H1 (cell line): ENCODE measurements around the gene GRID2. TPM values are rescaled to one million over a fixed set of nuclear protein-coding genes. Genes with fewer than 3 reads are reported as not detected.

Experiments used
- CTCF ChIA-PET: fragments of 300-600 bp; sonication (Branson Sonifier 250); formaldehyde crosslinking; loops from one replicate; lab custom pipeline; 2021; ENCODE audit not compliant: partially characterized antibody; lab: Charles Lee
- POLR2A ChIA-PET: fragments of 300-600 bp; sonication (Branson Sonifier 250); formaldehyde crosslinking; loops from one replicate; lab custom pipeline; 2021; ENCODE audit warnings: inconsistent platforms; ENCODE audit not compliant: partially characterized antibody; lab: Charles Lee
- DNase-seq, 2 experiments: peaks; one replicate each; pipeline versions ENCODE4 v3.0.0 to v3.0.0-alpha.2; 2010 to 2022; ENCODE audit warnings: low spot score in 2 of 2, low read depth in 1 of 2, mixed read lengths in 1 of 2
- FAIRE-seq: peaks from 2 replicates; lab custom pipeline; 2011; peaks lifted over from hg19 to GRCh38; lab: Jason Lieb, UNC
- H2AFZ ChIP-seq: 2 replicates; pipeline ENCODE4 v1.8.1; 2012; ENCODE audit warnings: low read length, inconsistent platforms
- H2AK5ac ChIP-seq: 2 replicates; pipeline ENCODE4 v1.6.1; 2013; ENCODE audit warnings: low read depth, low read length
- H2BK120ac ChIP-seq: replicated peaks from 2 replicates; pipeline ENCODE3; 2013; ENCODE audit warnings: low read depth, low read length, inconsistent platforms
- H2BK12ac ChIP-seq: 2 replicates; pipeline ENCODE4 v1.6.1; 2013; ENCODE audit warnings: low read depth, low read length
- H2BK15ac ChIP-seq: 2 replicates; pipeline ENCODE4 v1.6.1; 2013; ENCODE audit warnings: low read length
- H2BK20ac ChIP-seq: 2 replicates; pipeline ENCODE4 v1.6.1; 2013; ENCODE audit warnings: low read length
- H2BK5ac ChIP-seq: 2 replicates; pipeline ENCODE4 v1.6.1; 2013; ENCODE audit warnings: low read depth, low read length
- H3K14ac ChIP-seq: 2 replicates; pipeline ENCODE4 v1.6.1; 2013; ENCODE audit warnings: inconsistent platforms; ENCODE audit not compliant: insufficient read length
- H3K18ac ChIP-seq: 2 replicates; pipeline ENCODE4 v1.6.1; 2013; ENCODE audit warnings: low read length; ENCODE audit errors: extremely low read depth
- H3K23ac ChIP-seq: 2 replicates; pipeline ENCODE4 v1.6.1; 2013; ENCODE audit warnings: inconsistent platforms; ENCODE audit not compliant: insufficient read length
- H3K23me2 ChIP-seq: 2 replicates; pipeline ENCODE4 v1.6.1; 2013; ENCODE audit warnings: low read depth, low read length
- H3K27ac ChIP-seq: 2 replicates; pipeline ENCODE4 v1.6.1; 2011; ENCODE audit warnings: low read depth, low read length, inconsistent platforms
- H3K27me3 ChIP-seq, 4 experiments: replicated peaks in 1 of 4; 1 replicate in 1 of 4; 2 replicates in 3 of 4; pipeline versions ENCODE4 v1.6.1 to v1.8.1; 2011 to 2013; ENCODE audit warnings: low read length in 3 of 4, mild to moderate bottlenecking in 3 of 4, inconsistent platforms in 2 of 4, mixed read lengths in 2 of 4, moderate library complexity in 1 of 4; ENCODE audit not compliant: control insufficient read depth in 3 of 4, insufficient read depth in 3 of 4; ENCODE audit errors: extremely low read depth in 1 of 4
- H3K36me3 ChIP-seq, 4 experiments: 2 replicates each; pipeline versions ENCODE4 v1.6.1 to v1.8.1; 2011 to 2013; ENCODE audit warnings: mild to moderate bottlenecking in 4 of 4, low read length in 3 of 4, moderate library complexity in 2 of 4, control low read depth in 1 of 4, inconsistent platforms in 1 of 4; ENCODE audit not compliant: insufficient read depth in 4 of 4, control insufficient read depth in 2 of 4
- H3K4ac ChIP-seq: replicated peaks from 2 replicates; pipeline ENCODE3; 2013; ENCODE audit warnings: low read length, low read depth, mixed read lengths, inconsistent platforms; ENCODE audit not compliant: insufficient read length
- H3K4me1 ChIP-seq, 4 experiments: replicated peaks in 1 of 4; 1 replicate in 1 of 4; 2 replicates in 3 of 4; pipeline versions ENCODE4 v1.6.1 to v1.8.1; 2011 to 2013; ENCODE audit warnings: low read length in 3 of 4, inconsistent platforms in 2 of 4, mixed read lengths in 1 of 4; ENCODE audit not compliant: insufficient read depth in 4 of 4, control insufficient read depth in 3 of 4
- H3K4me2 ChIP-seq, 2 experiments: 2 replicates each; pipeline versions ENCODE4 v1.6.1 to v1.8.1; 2011 to 2013; ENCODE audit warnings: low read depth in 2 of 2, low read length in 2 of 2, control low read depth in 1 of 2, inconsistent platforms in 1 of 2, mild to moderate bottlenecking in 1 of 2; ENCODE audit not compliant: insufficient read depth in 1 of 2
- H3K4me3 ChIP-seq, 4 experiments: fragments of 200-600, 300-600 bp in 1 of 4; sonication (generic), shearing (Covaris generic), sonication (Bioruptor Twin) in 1 of 4; 2 replicates each; pipeline versions ENCODE4 v1.5.1 to v1.8.1; 2011 to 2016; ENCODE audit warnings: low read length in 4 of 4, low read depth in 3 of 4, control low read depth in 2 of 4, inconsistent platforms in 2 of 4, mild to moderate bottlenecking in 2 of 4, mixed read lengths in 1 of 4, moderate library complexity in 1 of 4; ENCODE audit not compliant: insufficient read depth in 2 of 4; ENCODE audit errors: extremely low read depth in 1 of 4
- H3K56ac ChIP-seq: replicated peaks from 2 replicates; pipeline ENCODE3; 2013; ENCODE audit warnings: low read depth, mild to moderate bottlenecking, mixed read lengths, low read length, inconsistent platforms; ENCODE audit not compliant: insufficient read length
- H3K79me1 ChIP-seq: 2 replicates; pipeline ENCODE4 v1.6.1; 2013; ENCODE audit warnings: low read depth, low read length, control low read depth
- H3K79me2 ChIP-seq, 2 experiments: 2 replicates each; pipeline versions ENCODE4 v1.6.1 to v1.8.1; 2012 to 2013; ENCODE audit warnings: low read length in 2 of 2, mild to moderate bottlenecking in 2 of 2, inconsistent platforms in 1 of 2; ENCODE audit not compliant: insufficient read depth in 2 of 2, control insufficient read depth in 1 of 2
- H3K9ac ChIP-seq, 4 experiments: replicated peaks in 1 of 4; 1 replicate in 1 of 4; 2 replicates in 3 of 4; pipeline versions ENCODE4 v1.6.1 to v1.8.1; 2011 to 2013; ENCODE audit warnings: low read depth in 3 of 4, low read length in 3 of 4, control low read depth in 2 of 4, mild to moderate bottlenecking in 2 of 4, moderate library complexity in 2 of 4, inconsistent platforms in 1 of 4; ENCODE audit errors: extremely low read depth in 1 of 4
- H3K9me3 ChIP-seq, 2 experiments: 2 replicates each; pipeline versions ENCODE4 v1.6.1 to v1.8.1; 2012 to 2013; ENCODE audit warnings: mild to moderate bottlenecking in 2 of 2, moderate library complexity in 2 of 2, control low read depth in 1 of 2, inconsistent platforms in 1 of 2, low read depth in 1 of 2, low read length in 1 of 2, mixed read lengths in 1 of 2; ENCODE audit not compliant: insufficient read depth in 2 of 2
- H4K20me1 ChIP-seq, 2 experiments: replicated peaks in 1 of 2; 2 replicates each; pipeline versions ENCODE3 to v1.8.1; 2011 to 2013; ENCODE audit warnings: inconsistent platforms in 2 of 2, low read length in 2 of 2, mild to moderate bottlenecking in 1 of 2; ENCODE audit not compliant: insufficient read depth in 2 of 2, control insufficient read depth in 1 of 2
- H4K5ac ChIP-seq: 2 replicates; pipeline ENCODE4 v1.6.1; 2013; ENCODE audit warnings: low read length, low read depth, mixed read lengths, inconsistent platforms; ENCODE audit not compliant: insufficient read length
- H4K8ac ChIP-seq: 2 replicates; pipeline ENCODE4 v1.8.0; 2013; ENCODE audit warnings: mild to moderate bottlenecking, moderate library complexity, low read length, inconsistent platforms; ENCODE audit not compliant: insufficient read depth; ENCODE audit errors: extremely low read depth
- H4K91ac ChIP-seq: replicated peaks from 2 replicates; pipeline ENCODE3; 2013; ENCODE audit warnings: low read length, mixed read lengths, inconsistent platforms; ENCODE audit not compliant: insufficient read length
- CBX5 ChIP-seq: fragments of 300-800, 300-1000 bp; sonication (generic); IDR thresholded peaks from 2 replicates; pipeline ENCODE4 v1.7.1; 2016; ENCODE audit warnings: antibody characterized with exemption, low read length, low read depth
- CHD1 ChIP-seq: IDR thresholded peaks from 2 replicates; pipeline ENCODE4 v1.6.1; 2012; ENCODE audit warnings: low read depth, low read length, improper control_type of control experiment
- EGR1 ChIP-seq: IDR thresholded peaks from 2 replicates; pipeline ENCODE4 v1.6.1; 2011; ENCODE audit warnings: low read depth, low read length, borderline replicate concordance
- GABPA ChIP-seq: IDR thresholded peaks from 2 replicates; pipeline ENCODE4 v1.6.1; 2011; ENCODE audit warnings: mild to moderate bottlenecking, low read length, moderate library complexity, borderline replicate concordance; ENCODE audit not compliant: insufficient read depth
- HDAC6 ChIP-seq: IDR thresholded peaks from one replicate; pipeline ENCODE4 v1.7.1; 2012; ENCODE audit warnings: low read depth, mild to moderate bottlenecking, inconsistent platforms, low read length, moderate library complexity
- NRF1 ChIP-seq: IDR thresholded peaks from 2 replicates; pipeline ENCODE4 v1.6.1; 2011; ENCODE audit warnings: mild to moderate bottlenecking, low read depth, low read length, improper control_type of control experiment
- POU5F1 ChIP-seq: IDR thresholded peaks from 2 replicates; pipeline ENCODE4 v1.6.1; 2011; ENCODE audit warnings: low read depth, mild to moderate bottlenecking, low read length, moderate library complexity
- SUZ12 ChIP-seq: fragments of 200-600 bp; sonication (generic); IDR thresholded peaks from 2 replicates; pipeline ENCODE4 v1.6.1; 2012; ENCODE audit warnings: mild to moderate bottlenecking, inconsistent platforms, low read length, moderate library complexity, mixed read lengths
- TCF12 ChIP-seq: IDR thresholded peaks from 2 replicates; pipeline ENCODE4 v1.6.1; 2011; ENCODE audit warnings: low read depth, mild to moderate bottlenecking, low read length
- polyA plus RNA-seq, 7 experiments: library from polyadenylated mRNA; depleted of rRNA in 3 of 7; stranded (reverse) in 5 of 7; unstranded in 2 of 7; fragments of >200 nt in 5 of 7; fragments of 200-250 nt in 2 of 7; gene quantifications; 1 replicate in 5 of 7; 2 replicates in 1 of 7; 4 replicates in 1 of 7; pipeline versions ENCODE4 v1.2.1 to v1.2.3, GENCODE V29; 2011 to 2013; ENCODE audit warnings: missing spikeins in 2 of 7, mixed read lengths in 2 of 7
- total RNA-seq: library from RNA; stranded (reverse); fragmentation: NEBNext Ultra II Directional; extraction: Animal tissue kit (Norgen Biotek cat#: 25700); gene quantifications from 2 replicates; pipeline ENCODE4 v1.2.1, GENCODE V29; 2021
- TF ChIP-seq, protein P1 (sequence below): IDR thresholded peaks from 2 replicates; pipeline ENCODE4 v1.6.1; 2011; ENCODE audit warnings: low read depth, mild to moderate bottlenecking, low read length; ENCODE audit not compliant: insufficient read depth
- TF ChIP-seq, protein P2 (sequence below): IDR thresholded peaks from 2 replicates; pipeline ENCODE4 v1.6.1; 2012; ENCODE audit warnings: inconsistent platforms

The GRID2 gene
- total and polyA plus RNA-seq, 2 of the 8 experiments (the other 6 are each of a cell fraction or from before 2014, with no cell fraction given), result 31.1 to 81.9 TPM

DNA sequence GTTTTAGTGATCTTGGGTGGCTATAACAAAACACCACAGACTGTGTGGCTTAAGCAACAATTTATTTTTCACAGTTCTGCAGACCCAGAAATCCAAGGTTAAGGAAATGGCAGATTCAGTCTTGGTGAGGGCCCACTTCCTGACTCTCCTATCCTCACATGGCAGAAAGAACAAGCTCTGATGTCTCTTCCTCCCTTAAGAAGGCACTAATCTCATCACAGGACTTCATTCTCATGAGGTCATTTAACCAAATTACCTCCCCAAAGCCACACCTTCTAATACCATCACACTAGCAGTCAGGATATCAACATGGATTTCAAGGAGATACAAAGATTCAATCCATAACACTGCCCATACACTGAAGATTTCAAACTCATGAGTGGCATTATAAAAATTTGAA is 350.3 kb downstream of the GRID2 start:
- H4K91ac ChIP-seq, result no peak overlapping the region
- no peak overlapping the region for H3K56ac ChIP-seq
- H3K4me2 ChIP-seq, result no peak overlapping the region
- FAIRE-seq (peak; percentile 71), DNase-seq (no peak)
- peaks cover 0 to 7% of the 10 kb centered on the region in 2 experiments for H4K20me1 ChIP-seq
- H3K4me1 ChIP-seq, result no peaks in the 10 kb centered on the region
- peaks cover 4% of the 10 kb centered on the region; the same call in 1 of the 2 replicates for H3K79me1 ChIP-seq
- ChIA-PET CTCF (interaction anchor here (1.0 to 1.5 kb wide), 2 partner anchors 11 to 15 kb away, joined by 3 read pairs; no protein-coding TSS in a partner anchor), POLR2A (no interaction called here)
- H2BK20ac ChIP-seq, result no peak overlapping the region
- H3K4ac ChIP-seq, result no peak overlapping the region
- H4K8ac ChIP-seq, result no peak overlapping the region
- no peak overlapping the region for H3K14ac ChIP-seq
- no peak overlapping the region for H3K4me3 ChIP-seq
- no peaks in the 10 kb centered on the region for H3K23me2 ChIP-seq
- H2BK15ac ChIP-seq, result no peak overlapping the region
- H3K23ac ChIP-seq, result no peak overlapping the region
- H3K9ac ChIP-seq, result no peak overlapping the region
- no peak overlapping the region for H2BK12ac ChIP-seq
- no peak overlapping the region for H3K27ac ChIP-seq
- H4K5ac ChIP-seq, result no peak overlapping the region
- H3K9me3 ChIP-seq, result no peaks in the 10 kb centered on the region
- no peak overlapping the region for H2BK5ac ChIP-seq
- no peak overlapping the region for H2AK5ac ChIP-seq
- H3K18ac ChIP-seq, result no peak overlapping the region
- H3K79me2 ChIP-seq, result peaks cover 0 to 83% of the 10 kb centered on the region in 2 experiments; a peak in 3 of 4 replicates
- H2BK120ac ChIP-seq, result no peak overlapping the region
- H3K36me3 ChIP-seq, result peaks cover 0 to 7% (median 2%) of the 10 kb centered on the region in 4 experiments; a peak in 3 of 8 replicates
- H2AFZ ChIP-seq, result no peak overlapping the region
- H3K27me3 ChIP-seq, result no peaks in the 10 kb centered on the region
- TF ChIP-seq CHD1 (no peak), GABPA (no peak), CBX5 (no peak), POU5F1 (no peak), EGR1 (no peak), NRF1 (no peak), HDAC6 (no peak), TCF12 (no peak), SUZ12 (no peak)
- TF ChIP-seq, protein P1, sequence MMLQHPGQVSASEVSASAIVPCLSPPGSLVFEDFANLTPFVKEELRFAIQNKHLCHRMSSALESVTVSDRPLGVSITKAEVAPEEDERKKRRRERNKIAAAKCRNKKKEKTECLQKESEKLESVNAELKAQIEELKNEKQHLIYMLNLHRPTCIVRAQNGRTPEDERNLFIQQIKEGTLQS, result no peak
- TF ChIP-seq, protein P2, sequence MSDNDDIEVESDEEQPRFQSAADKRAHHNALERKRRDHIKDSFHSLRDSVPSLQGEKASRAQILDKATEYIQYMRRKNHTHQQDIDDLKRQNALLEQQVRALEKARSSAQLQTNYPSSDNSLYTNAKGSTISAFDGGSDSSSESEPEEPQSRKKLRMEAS, result no peak
